H9 (cell line): Measurements from ENCODE around the gene CACNA1I. TPM values are rescaled to one million over a fixed set of nuclear protein-coding genes. Genes with fewer than 3 reads are reported as not detected.

Source experiments
- DNase-seq: peaks from one replicate; pipeline ENCODE4 v3.0.0-alpha.2; 2017
- H2AFZ ChIP-seq: one replicate; pipeline ENCODE4 v1.6.1; 2013; ENCODE audit warnings: mild to moderate bottlenecking, low read length, control low read depth, moderate library complexity
- H2AK5ac ChIP-seq: 2 replicates; pipeline ENCODE4 v1.6.1; 2013; ENCODE audit warnings: low read length, control low read depth, mixed read lengths; ENCODE audit not compliant: insufficient read length
- H2BK120ac ChIP-seq: one replicate; pipeline ENCODE4 v1.6.1; 2013; ENCODE audit warnings: low read depth, mild to moderate bottlenecking, low read length, control low read depth, inconsistent platforms; ENCODE audit not compliant: poor library complexity, severe bottlenecking
- H2BK12ac ChIP-seq: 2 replicates; pipeline ENCODE4 v1.6.1; 2013; ENCODE audit warnings: low read length, control low read depth, mixed read lengths, low read depth; ENCODE audit not compliant: insufficient read length
- H2BK15ac ChIP-seq: 2 replicates; pipeline ENCODE4 v1.6.1; 2013; ENCODE audit warnings: low read depth, low read length, control low read depth
- H2BK20ac ChIP-seq: one replicate; pipeline ENCODE4 v1.6.1; 2013; ENCODE audit warnings: low read depth, mild to moderate bottlenecking, low read length, control low read depth, inconsistent platforms; ENCODE audit not compliant: poor library complexity, severe bottlenecking
- H2BK5ac ChIP-seq: 2 replicates; pipeline ENCODE4 v1.6.1; 2013; ENCODE audit warnings: low read length, control low read depth, mixed read lengths; ENCODE audit not compliant: insufficient read length
- H3K14ac ChIP-seq: 2 replicates; pipeline ENCODE4 v1.6.1; 2013; ENCODE audit warnings: low read length, control low read depth; ENCODE audit not compliant: insufficient read depth
- H3K18ac ChIP-seq: 2 replicates; pipeline ENCODE4 v1.6.1; 2013; ENCODE audit warnings: low read depth, mild to moderate bottlenecking, mixed read lengths, low read length, control low read depth; ENCODE audit not compliant: insufficient read length
- H3K23ac ChIP-seq: 2 replicates; pipeline ENCODE4 v1.6.1; 2013; ENCODE audit warnings: low read length, control low read depth, mixed read lengths, low read depth; ENCODE audit not compliant: insufficient read length
- H3K23me2 ChIP-seq: 2 replicates; pipeline ENCODE4 v1.6.1; 2013; ENCODE audit warnings: low read depth, mild to moderate bottlenecking, mixed read lengths, low read length, control low read depth; ENCODE audit not compliant: insufficient read length, poor library complexity, severe bottlenecking
- H3K27ac ChIP-seq: 2 replicates; pipeline ENCODE4 v1.5.1; 2013; ENCODE audit warnings: low read length, control low read depth, mixed read lengths, low read depth; ENCODE audit not compliant: insufficient read length
- H3K27me3 ChIP-seq: 2 replicates; pipeline ENCODE4 v1.6.1; 2013; ENCODE audit warnings: low read length, control low read depth, inconsistent platforms; ENCODE audit not compliant: insufficient read depth
- H3K4ac ChIP-seq: 2 replicates; pipeline ENCODE4 v1.6.1; 2013; ENCODE audit warnings: low read depth, mild to moderate bottlenecking, control low read depth, inconsistent platforms, low read length, moderate library complexity
- H3K4me1 ChIP-seq: 2 replicates; pipeline ENCODE4 v1.6.1; 2013; ENCODE audit warnings: low read length, control low read depth, inconsistent platforms; ENCODE audit not compliant: insufficient read depth
- H3K4me2 ChIP-seq: 2 replicates; pipeline ENCODE4 v1.6.1; 2013; ENCODE audit warnings: low read length, control low read depth, mixed read lengths; ENCODE audit not compliant: insufficient read length, insufficient read depth
- H3K56ac ChIP-seq: 2 replicates; pipeline ENCODE4 v1.6.1; 2013; ENCODE audit warnings: low read depth, mild to moderate bottlenecking, mixed read lengths, low read length, control low read depth; ENCODE audit not compliant: insufficient read length
- H3K79me1 ChIP-seq: 2 replicates; pipeline ENCODE4 v1.6.1; 2013; ENCODE audit warnings: low read depth, mild to moderate bottlenecking, moderate library complexity, low read length, control low read depth, inconsistent platforms; ENCODE audit not compliant: insufficient read depth, poor library complexity, severe bottlenecking
- H3K79me2 ChIP-seq: 2 replicates; pipeline ENCODE4 v1.6.1; 2013; ENCODE audit warnings: low read length, control low read depth, inconsistent platforms; ENCODE audit not compliant: insufficient read depth
- H3K9ac ChIP-seq: 2 replicates; pipeline ENCODE4 v1.6.1; 2013; ENCODE audit warnings: low read length, control low read depth, mixed read lengths; ENCODE audit not compliant: insufficient read length; ENCODE audit errors: extremely low read depth
- H3K9me3 ChIP-seq: one replicate; pipeline ENCODE4 v1.6.1; 2013; ENCODE audit warnings: low read depth, low read length, inconsistent platforms; ENCODE audit not compliant: control insufficient read depth
- H3T11ph ChIP-seq: one replicate; pipeline ENCODE4 v1.6.1; 2013; ENCODE audit warnings: mild to moderate bottlenecking, low read length, control low read depth, inconsistent platforms
- H4K20me1 ChIP-seq: one replicate; pipeline ENCODE4 v1.6.1; 2013; ENCODE audit not compliant: control insufficient read depth, insufficient read length, insufficient read depth
- H4K5ac ChIP-seq: 2 replicates; pipeline ENCODE4 v1.6.1; 2013; ENCODE audit warnings: low read depth, mild to moderate bottlenecking, mixed read lengths, low read length, control low read depth; ENCODE audit not compliant: insufficient read length
- H4K8ac ChIP-seq: replicated peaks from 2 replicates; pipeline ENCODE4 v1.6.1; 2013; ENCODE audit warnings: low read length, control low read depth, mixed read lengths, low read depth; ENCODE audit not compliant: insufficient read length
- H4K91ac ChIP-seq: 2 replicates; pipeline ENCODE4 v1.6.1; 2013; ENCODE audit warnings: low read depth, mild to moderate bottlenecking, moderate library complexity, mixed read lengths, low read length, control low read depth; ENCODE audit not compliant: insufficient read length
- H3K27ac Mint-ChIP-seq, 3 experiments: 2 replicates in 2 of 3; 3 replicates in 1 of 3; pipeline ENCODE4 v1.8.0; 2020 to 2021; ENCODE audit warnings: mixed read lengths in 3 of 3, mild to moderate bottlenecking in 1 of 3, moderate library complexity in 1 of 3
- H3K27me3 Mint-ChIP-seq: 2 replicates; pipeline ENCODE4 v1.8.0; 2021; ENCODE audit warnings: low read depth, mild to moderate bottlenecking, moderate library complexity, mixed read lengths
- H3K36me3 Mint-ChIP-seq, 3 experiments: 2 replicates in 2 of 3; 3 replicates in 1 of 3; pipeline ENCODE4 v1.8.0; 2020 to 2021; ENCODE audit warnings: low read depth in 3 of 3, mixed read lengths in 3 of 3; ENCODE audit not compliant: insufficient read depth in 1 of 3
- H3K4me1 Mint-ChIP-seq, 2 experiments: 2 replicates each; pipeline ENCODE4 v1.8.0; 2020; ENCODE audit warnings: mixed read lengths in 2 of 2
- H3K4me3 Mint-ChIP-seq, 2 experiments: 2 replicates in 1 of 2; 3 replicates in 1 of 2; pipeline ENCODE4 v1.8.0; 2020 to 2021; ENCODE audit warnings: mild to moderate bottlenecking in 2 of 2, mixed read lengths in 2 of 2, moderate library complexity in 1 of 2
- H3K9me3 Mint-ChIP-seq, 2 experiments: 2 replicates in 1 of 2; 3 replicates in 1 of 2; pipeline ENCODE4 v1.8.0; 2020; ENCODE audit warnings: mild to moderate bottlenecking in 2 of 2, mixed read lengths in 2 of 2, moderate library complexity in 1 of 2
- WGBS: extraction: QIAGEN DNeasy Blood & Tissue Kit; methylation state at CpG from one replicate; pipeline ENCODE4 v1.1.7; 2013; ENCODE audit warnings: missing lambda C conversion rate, low lambda C conversion rate, mixed read lengths; ENCODE audit not compliant: insufficient read length; ENCODE audit errors: extremely low coverage; 5-methylcytosine and 5-hydroxymethylcytosine counted together
- total RNA-seq: library from RNA; stranded (reverse); gene quantifications from 2 replicates; pipeline ENCODE4 v1.2.1, GENCODE V29; 2021
- TF ChIP-seq, protein P1 (sequence below): fragments of 200-600 bp; sonication (generic); conservative IDR thresholded peaks from 3 replicates; pipeline ENCODE4 v1.8.0; 2021; ENCODE audit warnings: antibody characterized with exemption, mild to moderate bottlenecking

Gene CACNA1I
- total RNA-seq, 1 experiment from 2014 or later = 0.50 TPM

- H2BK20ac ChIP-seq = no peak overlapping the region
- no peak overlapping the region for H2AFZ ChIP-seq
- H2BK12ac ChIP-seq = no peak overlapping the region
- H2AK5ac ChIP-seq = no peak overlapping the region
- no peak overlapping the region for H4K5ac ChIP-seq
- no peak overlapping the region for H3K56ac ChIP-seq
- H3K79me1 ChIP-seq = no peaks in the 10 kb centered on the region
- no peaks in the 10 kb centered on the region; a peak in 2 of 5 replicates for H3K9me3 Mint-ChIP-seq
- peaks cover 18% of the 10 kb centered on the region for H3K27me3 Mint-ChIP-seq
- WGBS = no CpG with 5 or more reads among the region's 7 CpGs
- no peak overlapping the region for H3K14ac ChIP-seq
- peaks cover 7% of the 10 kb centered on the region; the same call in 1 of the 2 replicates for H3K4me1 ChIP-seq
- H3K18ac ChIP-seq = no peak overlapping the region
- H3K79me2 ChIP-seq = no peaks in the 10 kb centered on the region
- no peaks in the 10 kb centered on the region for H3K9me3 ChIP-seq
- H3K4me1 Mint-ChIP-seq = peaks cover 16 to 25% of the 10 kb centered on the region in 2 experiments
- no peak overlapping the region for H3T11ph ChIP-seq
- H2BK5ac ChIP-seq = no peak overlapping the region
- no peak overlapping the region for H2BK120ac ChIP-seq
- no peak overlapping the region for H2BK15ac ChIP-seq
- no peak overlapping the region for H3K4me3 Mint-ChIP-seq
- H3K36me3 Mint-ChIP-seq = no peaks in the 10 kb centered on the region
- H3K23me2 ChIP-seq = no peaks in the 10 kb centered on the region
- H3K27me3 ChIP-seq = no peaks in the 10 kb centered on the region; the same call in 1 of the 2 replicates
- no peak overlapping the region for H4K91ac ChIP-seq
- no peak for DNase-seq
- H3K4ac ChIP-seq = no peak overlapping the region
- TF ChIP-seq, protein P1, sequence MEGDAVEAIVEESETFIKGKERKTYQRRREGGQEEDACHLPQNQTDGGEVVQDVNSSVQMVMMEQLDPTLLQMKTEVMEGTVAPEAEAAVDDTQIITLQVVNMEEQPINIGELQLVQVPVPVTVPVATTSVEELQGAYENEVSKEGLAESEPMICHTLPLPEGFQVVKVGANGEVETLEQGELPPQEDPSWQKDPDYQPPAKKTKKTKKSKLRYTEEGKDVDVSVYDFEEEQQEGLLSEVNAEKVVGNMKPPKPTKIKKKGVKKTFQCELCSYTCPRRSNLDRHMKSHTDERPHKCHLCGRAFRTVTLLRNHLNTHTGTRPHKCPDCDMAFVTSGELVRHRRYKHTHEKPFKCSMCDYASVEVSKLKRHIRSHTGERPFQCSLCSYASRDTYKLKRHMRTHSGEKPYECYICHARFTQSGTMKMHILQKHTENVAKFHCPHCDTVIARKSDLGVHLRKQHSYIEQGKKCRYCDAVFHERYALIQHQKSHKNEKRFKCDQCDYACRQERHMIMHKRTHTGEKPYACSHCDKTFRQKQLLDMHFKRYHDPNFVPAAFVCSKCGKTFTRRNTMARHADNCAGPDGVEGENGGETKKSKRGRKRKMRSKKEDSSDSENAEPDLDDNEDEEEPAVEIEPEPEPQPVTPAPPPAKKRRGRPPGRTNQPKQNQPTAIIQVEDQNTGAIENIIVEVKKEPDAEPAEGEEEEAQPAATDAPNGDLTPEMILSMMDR = no peak
- H3K4me2 ChIP-seq = no peak overlapping the region
- H3K9ac ChIP-seq = no peak overlapping the region
- H4K8ac ChIP-seq = no peak overlapping the region
- H3K23ac ChIP-seq = no peak overlapping the region
- no peaks in the 10 kb centered on the region for H4K20me1 ChIP-seq
- no peak overlapping the region for H3K27ac ChIP-seq
- no peak overlapping the region for H3K27ac Mint-ChIP-seq
Observed at GRCh38 chr22:39621826-39622225, 51.3 kb downstream of the CACNA1I start.
